Measurements from ENCODE around the gene UGT3A2.
"Not testable (repeated sequence)": the region's sequence is repeated elsewhere in the genome, so short reads cannot be mapped to it uniquely, and the experiment has no call there.

UGT3A2 gene

DNA sequence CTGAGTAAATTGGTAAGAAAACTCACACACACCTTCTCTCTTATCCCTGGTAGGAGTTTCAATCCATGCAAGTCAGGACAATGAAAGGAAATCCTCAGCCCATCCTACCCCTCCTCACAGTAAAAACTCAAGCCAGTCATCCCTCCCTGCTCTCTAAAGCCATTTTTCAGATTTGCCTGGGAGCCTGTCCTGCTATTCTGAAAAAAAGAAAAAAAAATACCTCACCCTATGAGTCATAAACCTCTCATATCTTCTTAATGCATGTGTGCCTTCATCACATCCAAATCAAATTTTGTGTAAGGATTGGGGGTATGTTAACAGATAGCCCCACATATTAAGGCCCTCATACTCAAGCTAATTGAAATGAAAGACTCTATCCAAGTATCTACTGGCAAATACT is 14.1 kb downstream of the UGT3A2 start:
- no peak for DNase-seq (ENCODE audit: low spot score)

DNA sequence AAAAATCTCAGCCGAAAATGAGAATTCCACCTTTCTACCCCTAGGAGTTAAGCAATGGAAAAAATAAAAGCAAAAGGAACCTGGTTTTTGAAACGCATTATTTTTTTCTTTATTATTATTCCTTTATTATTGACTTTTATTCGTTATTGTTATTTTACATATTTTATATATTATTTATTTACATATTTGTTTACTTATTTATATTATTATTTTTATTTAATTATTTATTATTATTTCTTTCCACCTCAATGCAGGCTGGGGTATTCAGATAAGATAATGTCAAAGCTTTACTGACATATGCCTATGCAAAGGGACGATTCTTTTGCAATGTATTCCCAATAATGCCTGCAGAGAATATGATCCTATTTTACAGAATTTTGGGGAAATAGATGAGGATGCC is 16.7 kb downstream of the UGT3A2 start:
- no peak for DNase-seq (ENCODE audit: low spot score)

DNA sequence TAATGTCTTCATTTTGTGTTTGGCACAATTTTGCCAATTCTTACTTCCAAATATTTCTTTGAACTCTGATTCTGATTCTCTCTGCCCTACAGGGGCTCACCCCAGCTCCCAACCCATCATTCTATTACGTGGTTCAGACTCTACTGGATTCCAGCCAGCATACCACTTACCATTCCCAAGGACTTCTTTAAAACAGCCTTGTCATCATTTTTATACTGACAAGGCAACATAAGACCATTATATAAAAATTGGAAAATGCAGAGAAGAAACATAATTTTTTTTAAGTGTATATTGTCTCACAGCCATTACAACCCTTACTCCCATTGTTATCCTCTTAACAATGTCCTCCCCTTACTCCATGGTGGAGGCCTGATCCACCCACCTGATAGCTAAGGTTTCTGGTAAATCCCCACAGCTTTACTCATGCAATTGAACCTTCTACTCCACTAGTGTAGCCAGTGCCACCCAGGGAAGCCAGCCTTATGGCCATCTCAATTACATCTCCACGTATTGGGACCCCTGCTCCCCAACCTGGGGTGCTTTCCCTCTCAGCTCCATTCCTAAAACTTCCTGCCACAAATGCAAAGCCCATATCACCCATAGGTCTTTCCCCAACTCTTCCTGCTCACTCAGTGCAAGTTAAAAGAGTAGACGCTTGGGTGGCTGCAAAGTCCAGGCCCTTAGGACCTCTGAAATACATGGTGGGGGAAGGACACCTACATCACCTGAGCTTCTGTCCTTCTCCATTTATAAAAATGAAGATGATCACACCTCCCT is 19.1 kb downstream of the UGT3A2 start:
- DNase-seq (ENCODE audit: low spot score) = no peak

DNA sequence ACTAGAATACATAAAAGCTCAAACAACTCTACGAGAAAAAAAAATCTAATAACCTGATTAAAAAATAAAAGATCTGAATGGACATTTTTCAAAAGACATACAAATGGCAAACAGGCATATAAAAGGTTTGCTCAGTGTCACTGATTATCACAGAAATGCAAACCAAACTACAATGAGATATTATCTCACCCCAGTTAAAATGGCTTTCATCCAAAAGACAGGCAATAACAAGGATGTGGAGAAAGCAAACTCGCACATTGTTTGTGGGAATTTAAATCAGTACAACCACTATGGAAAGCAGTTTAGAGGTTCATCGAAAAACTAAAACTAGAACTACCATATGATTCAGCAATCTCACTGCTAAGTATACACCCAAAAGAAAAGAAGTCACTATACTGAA is 20.8 kb downstream of the UGT3A2 start:
- DNase-seq (ENCODE audit: low spot score) = no peak

DNA sequence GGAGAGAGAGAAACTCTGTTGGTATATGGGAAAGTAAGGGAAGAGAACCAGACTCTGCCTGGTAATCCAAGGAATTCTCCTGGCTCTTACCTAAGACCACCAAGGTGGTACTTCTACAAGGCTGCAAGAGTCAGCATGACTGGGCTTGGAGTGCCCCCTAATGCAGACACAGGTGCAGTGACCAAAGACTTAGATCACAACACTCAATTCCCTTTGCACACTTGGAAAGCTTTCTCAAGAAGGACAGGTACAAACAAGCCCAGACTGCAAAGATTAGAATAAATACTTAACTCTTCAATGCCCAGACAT is 25.2 kb downstream of the UGT3A2 start:
- DNase-seq (ENCODE audit: low spot score) = no peak

DNA sequence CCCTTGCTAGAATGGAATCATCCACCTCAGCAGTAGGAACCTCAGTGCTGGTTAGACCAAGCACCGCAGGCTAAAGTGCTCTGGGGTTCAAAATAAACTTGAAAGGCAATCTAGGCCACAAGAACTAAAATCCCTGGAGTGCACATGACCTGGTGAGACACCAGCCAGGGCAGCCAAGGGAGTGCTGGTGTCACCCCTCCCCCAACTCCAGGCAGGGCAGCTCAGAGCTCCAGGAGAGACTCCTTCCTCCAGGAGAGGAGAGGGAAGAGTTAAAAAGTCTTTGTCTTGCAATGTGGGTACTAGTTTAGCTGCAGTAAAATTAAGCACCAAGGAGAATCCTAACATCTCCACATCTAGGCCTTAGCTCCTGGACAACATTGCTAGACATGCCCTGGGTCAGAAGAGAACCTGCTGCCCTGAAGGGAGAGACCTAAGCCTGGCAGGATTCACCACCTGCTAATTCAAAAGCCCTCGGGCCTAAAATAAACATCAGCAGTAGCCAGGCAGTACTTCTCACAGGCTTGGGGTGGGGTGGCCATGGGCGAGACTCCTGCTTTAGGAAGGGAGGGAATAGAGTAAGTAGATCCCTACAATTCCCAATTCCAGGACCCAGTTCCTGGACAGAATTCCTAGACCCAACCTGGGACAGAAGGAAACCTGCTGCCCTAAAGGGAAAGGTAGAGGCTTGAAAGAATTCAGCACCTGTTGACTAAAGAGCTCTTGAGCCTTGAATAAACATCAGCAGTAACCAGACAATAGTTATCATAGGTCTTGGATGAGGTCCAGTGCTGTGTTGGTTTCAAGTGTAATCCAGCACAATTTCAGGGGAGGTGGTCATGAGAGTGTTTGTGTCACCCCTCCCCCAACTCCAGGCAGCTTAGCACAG is 25.8 kb downstream of the UGT3A2 start:
- DNase-seq (ENCODE audit: low spot score) = no peak

DNA sequence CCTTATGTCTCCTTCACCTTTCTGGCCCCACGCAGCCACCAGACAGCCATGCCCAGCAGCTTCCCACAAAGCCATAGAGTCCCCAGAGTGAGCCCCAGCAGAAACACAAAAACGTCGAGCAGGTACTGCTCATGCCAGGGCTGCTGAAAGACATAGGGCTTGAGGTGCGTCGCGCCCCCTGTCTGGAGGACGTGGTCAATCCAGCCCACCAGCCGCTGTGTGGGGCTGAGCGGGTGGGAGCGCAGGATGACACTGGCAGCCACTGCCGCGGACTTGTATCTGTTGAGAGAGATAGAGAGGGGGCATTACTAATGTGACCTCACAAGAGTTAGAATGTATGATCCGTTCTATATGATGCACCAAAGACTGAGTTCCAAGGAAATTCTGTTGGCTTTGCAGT is 31.0 kb downstream of the UGT3A2 start:
- no peak for DNase-seq (ENCODE audit: low spot score)

DNA sequence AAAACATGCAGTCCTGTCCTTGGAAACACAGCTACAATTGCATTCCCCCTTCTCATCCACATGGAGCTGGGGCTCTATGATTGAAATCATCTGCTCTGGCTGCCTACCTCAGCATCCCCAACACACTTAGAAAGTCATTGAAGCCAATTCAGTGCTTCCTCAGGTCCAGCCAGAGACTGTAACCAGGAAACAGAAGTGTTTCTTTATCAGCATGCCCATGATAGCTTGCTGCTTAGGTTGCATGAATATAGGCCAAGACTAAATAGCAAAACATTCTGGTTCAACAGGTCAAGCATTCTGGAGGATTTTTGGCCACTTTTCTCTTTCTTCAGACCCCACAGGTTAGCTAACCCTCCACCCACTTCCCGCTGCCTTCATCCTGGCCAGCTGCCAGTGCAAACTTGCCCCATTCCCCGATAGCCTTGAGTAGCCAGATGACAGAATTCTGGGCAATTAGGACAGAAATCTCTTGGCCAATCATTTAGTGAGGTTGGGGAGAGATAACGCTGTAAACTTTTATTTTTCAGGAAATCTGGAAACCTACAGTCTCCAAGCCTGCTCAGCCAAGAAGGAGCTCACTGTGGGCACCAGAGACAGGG is 32.0 kb downstream of the UGT3A2 start:
- not testable (repeated sequence) for DNase-seq (ENCODE audit: low spot score)

DNA sequence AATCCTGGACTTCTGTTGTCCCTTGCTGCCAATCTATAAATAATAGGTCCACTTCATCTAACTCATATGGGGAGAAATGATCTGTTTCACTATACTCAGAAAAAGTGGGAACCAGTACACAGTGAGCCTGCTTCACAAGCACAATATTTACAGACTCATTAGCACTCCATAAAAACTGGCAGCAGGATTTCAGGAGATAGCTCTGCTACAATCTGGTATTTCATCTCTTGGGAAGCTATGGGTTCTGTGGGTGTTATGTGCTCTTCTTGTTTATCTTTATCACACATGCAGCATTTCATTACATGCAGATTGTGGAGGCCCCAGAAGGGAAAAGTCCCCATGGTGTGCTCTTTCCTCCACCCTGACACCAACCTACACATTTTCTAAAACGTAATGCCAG is 33.2 kb downstream of the UGT3A2 start:
- DNase-seq (ENCODE audit: low spot score) = no peak

DNA sequence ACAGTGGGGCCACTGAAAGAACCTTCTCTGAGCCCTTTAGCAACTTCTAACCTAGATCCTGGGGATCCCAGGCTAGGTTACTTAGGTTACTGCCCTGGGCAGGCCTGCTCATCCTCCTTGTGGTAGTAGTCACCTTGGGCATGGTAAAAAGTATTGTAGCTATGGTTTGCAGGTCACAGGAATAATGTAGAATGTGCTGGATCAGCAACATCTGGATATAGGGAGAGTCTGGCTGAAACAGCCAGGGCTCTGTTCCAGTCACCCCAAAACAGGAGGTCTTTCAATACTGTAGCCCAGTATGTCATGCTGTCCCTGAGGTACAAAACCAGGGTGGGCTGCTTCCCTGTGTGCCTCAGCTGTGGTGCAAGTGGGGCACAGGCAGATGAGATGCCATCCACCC is 33.6 kb downstream of the UGT3A2 start:
- no peak for DNase-seq (ENCODE audit: low spot score)

DNA sequence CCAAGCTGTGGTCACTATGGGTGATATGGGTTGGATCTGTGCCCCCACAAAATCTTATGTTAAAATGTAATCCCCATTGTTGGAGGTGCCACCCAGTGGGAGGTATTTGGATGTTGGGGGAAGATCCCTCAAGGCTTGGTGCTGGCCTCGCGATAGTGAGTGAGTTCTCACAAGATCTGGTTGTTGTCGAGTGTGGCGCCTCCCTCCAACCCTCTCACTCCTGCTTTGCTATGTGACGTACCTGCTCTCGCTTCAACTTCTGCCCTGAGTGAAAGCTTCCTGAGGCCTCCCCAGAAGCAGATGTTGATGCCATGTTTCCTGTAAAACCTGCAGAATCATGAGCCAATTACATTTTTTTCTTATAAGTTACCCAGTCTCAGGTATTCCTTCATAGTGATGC is 35.5 kb downstream of the UGT3A2 start:
- no peak for DNase-seq (ENCODE audit: low spot score)

DNA sequence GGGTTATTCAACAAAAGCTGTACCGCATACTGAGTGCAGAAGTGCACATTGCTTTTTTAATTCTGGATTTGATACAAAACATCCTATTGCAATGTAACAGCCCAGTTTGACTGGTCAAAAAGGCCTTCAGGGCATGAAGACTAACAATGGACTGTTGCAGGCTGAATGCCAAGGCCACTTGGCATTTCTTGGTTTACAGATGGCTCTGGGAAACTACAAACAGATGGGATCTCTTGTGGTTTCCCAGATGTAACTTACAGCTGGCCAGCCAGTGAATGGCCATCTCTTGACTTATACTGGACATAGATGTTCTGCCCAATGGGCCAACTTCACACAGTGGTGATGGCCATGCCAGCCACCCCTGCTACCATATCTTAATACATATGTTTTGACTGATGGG is 36.8 kb downstream of the UGT3A2 start:
- DNase-seq (ENCODE audit: low spot score) = no peak

DNA sequence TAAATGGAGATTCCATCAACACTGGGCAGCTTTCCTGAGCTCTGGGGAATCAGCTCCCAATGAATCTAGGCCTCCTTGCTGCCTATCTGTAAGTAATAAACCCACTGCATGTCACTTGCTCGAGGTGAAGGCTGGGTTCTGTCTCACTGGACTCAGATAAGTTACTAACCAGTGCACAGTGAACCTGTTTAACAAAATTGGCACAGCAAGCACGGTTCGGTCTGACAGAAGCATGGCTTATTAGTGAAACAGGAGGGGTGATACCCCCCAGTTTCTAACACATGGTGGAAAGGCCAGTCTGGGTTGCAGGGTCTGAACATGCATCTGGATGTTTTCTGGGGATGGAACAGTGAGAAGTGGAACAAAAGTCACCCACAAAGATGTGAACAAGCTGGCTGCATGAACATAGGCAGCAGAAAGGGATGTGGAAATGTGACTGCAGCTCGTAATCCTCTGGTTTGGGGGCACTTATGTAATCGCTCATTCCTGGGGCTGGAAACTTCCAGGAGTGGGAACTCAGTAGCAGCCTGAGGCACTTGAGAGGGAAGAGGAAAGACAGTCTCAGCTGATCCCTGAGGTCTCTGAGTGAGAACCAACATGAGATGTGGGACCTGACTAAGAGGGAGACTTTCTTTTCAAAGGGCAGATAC is 37.7 kb downstream of the UGT3A2 start:
- no peak for DNase-seq (ENCODE audit: low spot score)

DNA sequence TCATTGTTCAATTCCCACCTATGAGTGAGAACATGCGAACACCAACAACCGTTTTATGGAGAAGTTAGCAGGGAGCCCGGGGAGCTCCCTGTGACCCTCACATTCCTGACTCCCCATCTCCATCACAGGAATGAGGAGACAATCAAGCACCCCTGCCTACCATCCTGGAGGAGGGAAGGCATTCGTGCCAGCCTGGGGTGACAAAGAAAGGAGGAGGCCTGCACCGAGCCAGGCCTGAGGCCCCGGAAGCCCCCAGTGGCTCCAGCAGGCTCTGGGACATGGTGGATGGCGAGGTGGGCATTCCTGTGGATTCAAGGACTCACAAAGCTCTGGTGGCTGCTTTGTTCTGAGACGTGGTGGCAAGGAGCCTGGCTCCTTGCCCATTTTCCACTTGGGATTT is 39.0 kb downstream of the UGT3A2 start:
- DNase-seq (ENCODE audit: low spot score) = no peak

DNA sequence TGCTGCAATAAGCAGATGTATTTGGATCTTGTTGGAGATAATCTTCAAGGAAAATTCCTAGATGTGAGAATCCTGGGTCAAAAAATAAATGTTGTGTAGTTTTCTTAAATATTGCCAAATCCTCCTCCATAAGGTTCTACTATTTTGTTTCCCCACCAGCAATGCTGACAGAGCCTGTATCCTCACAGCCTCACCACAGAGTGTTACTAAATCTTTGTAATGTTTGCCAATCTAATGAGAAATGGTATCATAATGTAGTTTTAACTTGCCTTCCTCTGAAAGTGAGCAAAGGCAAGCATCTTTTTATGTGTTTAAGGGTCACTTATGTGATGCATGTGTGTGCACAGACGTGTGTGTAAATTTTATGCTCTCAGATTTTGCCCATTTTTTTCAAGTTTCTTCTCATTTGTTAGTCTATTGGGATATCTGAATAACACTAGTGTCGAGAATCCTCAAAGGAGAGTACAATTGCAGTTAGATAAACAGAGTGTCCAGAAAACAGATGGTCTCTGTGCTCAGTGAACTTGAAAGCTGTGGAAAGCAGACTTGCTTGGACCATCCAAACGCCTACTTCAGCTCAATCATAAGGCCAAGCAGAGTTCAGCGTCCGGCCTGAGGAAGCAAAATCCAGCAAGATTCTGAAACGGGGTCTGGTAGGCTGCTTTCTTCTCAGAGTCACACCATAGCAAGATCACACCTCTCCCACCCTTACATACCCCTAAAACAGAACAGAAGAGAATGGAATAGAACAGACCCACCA is 39.8 kb downstream of the UGT3A2 start:
- no peak for DNase-seq (ENCODE audit: low spot score)

DNA sequence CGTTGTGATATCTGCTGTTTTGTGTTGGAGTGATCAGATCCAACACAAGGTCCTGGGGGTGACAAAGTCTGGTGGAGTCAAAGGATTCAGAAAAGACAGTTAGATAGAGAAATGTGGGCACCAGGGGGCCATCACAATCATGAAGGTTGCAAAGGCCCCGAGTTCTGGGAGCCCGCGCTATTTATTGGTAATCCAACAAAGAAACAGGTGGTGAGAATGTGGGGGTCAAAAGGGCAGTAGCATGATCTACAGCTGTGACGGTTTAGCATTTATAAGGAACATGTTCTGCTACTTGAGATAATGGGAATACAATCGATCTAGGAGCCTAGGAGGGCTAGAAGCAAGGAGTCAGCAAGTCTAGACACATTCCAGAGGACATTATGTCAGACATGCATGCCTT is 44.4 kb downstream of the UGT3A2 start:
- not testable (repeated sequence) for DNase-seq (ENCODE audit: low spot score)

DNA sequence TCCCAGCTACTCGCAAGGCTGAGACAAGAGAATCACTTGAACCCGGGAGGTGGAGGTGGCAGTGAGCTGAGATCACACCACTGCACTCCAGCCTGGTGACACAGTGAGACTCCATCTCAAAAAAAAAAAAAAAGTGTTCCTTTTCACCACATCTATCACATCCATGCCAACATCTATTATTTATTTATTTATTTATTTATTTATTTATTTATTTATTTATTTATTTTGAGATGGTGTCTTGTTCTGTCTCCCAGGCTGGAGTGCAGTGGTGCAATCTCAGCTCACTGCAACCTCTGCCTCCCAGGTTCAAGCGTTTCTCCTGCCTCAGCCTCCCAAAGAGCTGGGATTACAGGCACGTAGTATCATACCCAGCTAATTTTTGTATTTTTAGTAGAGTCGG is 47.1 kb downstream of the UGT3A2 start:
- DNase-seq (ENCODE audit: low spot score) = not testable (repeated sequence)

DNA sequence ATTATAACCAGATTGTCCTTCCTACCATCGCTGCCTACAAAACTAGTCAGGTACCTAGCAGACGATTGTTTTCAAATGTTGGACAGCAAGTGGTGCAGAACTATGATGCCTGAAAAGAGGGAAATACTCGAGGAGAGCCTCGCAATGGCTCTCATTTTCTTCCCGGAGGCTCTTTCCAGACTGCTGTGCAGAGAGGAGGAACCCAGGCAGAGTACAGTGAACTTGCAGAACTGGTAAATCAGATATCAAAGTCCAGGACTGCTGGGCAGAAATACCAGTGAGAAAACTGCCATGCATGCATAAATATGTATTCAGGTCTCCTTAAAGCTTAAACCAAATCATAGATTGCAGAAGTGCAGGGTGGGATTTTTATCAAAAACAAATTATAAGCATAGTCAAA is 49.1 kb downstream of the UGT3A2 start:
- no peak for DNase-seq (ENCODE audit: low spot score)

DNA sequence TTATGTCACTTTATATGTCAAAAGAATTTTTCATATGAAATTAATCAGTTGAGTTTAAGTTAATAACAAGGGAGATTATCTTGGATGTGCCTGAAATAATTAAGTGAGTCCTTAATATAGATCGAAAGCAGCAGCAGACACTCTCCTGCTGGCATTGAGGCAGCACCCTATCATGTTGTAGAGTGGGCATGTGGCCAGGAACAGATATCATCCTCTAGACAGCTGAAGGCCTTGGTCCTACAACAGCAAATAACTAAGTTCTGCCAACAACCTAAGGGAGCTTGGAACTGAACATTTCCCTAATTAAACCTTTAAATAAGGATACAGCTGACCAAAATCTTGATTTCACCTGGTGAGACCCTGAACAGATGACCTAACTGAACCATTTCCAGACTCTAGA is 49.7 kb downstream of the UGT3A2 start:
- no peak for DNase-seq (ENCODE audit: low spot score)

DNA sequence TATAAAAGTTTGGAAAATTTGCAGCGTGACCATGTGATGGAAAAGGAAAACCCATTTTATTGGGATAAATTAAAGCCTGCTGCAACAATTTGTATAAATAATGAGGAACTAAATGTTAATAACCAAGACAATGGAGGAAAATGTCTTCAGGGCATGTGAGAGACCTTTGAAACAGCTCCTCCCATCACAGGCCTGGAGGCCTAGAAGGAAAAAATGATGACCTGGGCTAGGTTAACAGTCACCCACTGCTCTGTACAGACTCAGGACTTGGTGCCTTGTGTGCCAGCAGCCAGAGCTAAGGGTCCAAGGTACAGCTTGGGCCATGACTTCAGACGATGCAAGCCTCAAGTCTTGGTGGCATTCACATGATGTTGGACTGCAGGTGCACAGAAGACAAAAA is 53.5 kb downstream of the UGT3A2 start:
- no peak for DNase-seq (ENCODE audit: low spot score)

DNA sequence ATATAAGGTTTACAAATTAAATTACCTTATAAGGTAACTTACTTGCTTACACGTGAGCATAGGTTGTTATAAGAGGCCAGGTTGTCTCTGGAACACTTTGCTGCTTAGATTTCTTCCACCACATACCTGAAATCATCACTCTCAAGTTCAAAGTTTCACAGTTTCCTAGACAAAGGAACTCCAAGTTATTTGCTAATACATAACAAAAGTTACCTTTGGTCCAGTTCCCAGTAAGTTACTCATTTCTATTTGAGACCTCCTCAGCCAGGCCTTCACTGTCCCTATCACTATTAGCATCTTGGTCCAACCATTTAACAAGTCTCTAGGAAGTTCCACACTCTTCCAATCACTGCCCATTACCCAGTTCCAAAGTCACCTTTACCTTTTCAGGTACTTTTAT is 57.0 kb downstream of the UGT3A2 start:
- DNase-seq (ENCODE audit: low spot score) = no peak

DNA sequence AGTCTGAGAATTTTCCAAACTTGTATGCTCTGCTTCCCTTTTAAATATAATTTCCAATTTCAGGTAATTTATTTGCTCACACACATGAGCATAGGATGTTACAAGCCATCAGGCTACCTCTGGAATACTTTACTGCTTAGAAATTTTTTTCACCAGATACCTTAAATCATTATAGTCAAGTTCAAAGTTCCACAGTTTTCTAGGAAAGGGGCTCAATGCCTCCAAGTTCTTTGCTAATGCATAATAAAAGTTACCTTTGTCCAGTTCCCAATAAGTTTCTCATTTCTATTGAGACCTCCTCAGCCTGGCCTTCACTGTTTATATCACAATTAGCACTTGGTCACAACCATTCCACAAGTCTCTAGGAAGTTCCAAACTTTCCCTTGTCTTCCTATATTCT is 59.3 kb downstream of the UGT3A2 start:
- DNase-seq (ENCODE audit: low spot score) = no peak
